ENCODE data around the gene TAS2R41.

Gene TAS2R41

DNA sequence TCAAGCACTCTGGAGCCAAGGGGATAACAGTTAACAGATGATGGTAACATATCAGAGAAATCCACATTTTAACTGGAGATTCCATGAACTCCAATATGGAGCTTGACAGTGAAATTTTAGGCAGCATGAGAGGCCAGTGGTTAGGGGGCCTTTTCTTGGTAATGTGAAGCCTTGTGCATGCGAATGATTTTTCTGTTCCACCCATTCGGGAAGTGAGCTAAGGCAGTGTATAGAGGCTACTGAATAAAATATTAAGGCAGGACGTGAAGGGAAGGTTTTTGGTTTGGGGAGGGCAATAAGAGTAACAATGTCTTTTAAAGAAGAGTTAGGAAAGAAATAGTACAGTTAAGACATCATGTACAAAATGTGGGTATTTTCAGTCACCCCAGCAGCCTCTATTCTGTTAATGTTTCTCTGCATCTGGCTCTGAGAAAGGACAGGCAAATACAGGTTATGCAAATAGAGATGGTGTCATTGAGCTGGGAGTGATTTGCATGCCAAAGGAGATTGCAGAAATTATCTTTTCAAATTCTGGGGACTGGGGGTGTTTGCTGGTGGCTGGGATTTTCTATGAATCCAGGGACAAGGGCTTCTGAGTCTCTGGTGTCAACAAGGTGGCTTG, 41.2 kb upstream of the TAS2R41 start:
- H3K4me3 ChIP-seq (ENCODE audit: low read length), result no peak overlapping the region
- no peak for DNase-seq (ENCODE audit: low read depth)
- no peak for TF ChIP-seq CTCF (conservative IDR thresholded peaks at IDR 0.05; ENCODE audit: low read length)

GRCh38 chr7:143437578-143437977, 40.1 kb upstream of the TAS2R41 start:
- H3K4me3 ChIP-seq (ENCODE audit: low read length), result no peak overlapping the region
- TF ChIP-seq CTCF (conservative IDR thresholded peaks at IDR 0.05; ENCODE audit: low read length), result no peak
- no peak for DNase-seq (ENCODE audit: low read depth)

- no peak for DNase-seq (ENCODE audit: low read depth)
- H3K4me3 ChIP-seq (ENCODE audit: low read length), result no peak overlapping the region
- TF ChIP-seq CTCF (conservative IDR thresholded peaks at IDR 0.05; ENCODE audit: low read length), result no peak
Measured at GRCh38 chr7:143439866-143440265, 37.8 kb upstream of the TAS2R41 start.

DNA sequence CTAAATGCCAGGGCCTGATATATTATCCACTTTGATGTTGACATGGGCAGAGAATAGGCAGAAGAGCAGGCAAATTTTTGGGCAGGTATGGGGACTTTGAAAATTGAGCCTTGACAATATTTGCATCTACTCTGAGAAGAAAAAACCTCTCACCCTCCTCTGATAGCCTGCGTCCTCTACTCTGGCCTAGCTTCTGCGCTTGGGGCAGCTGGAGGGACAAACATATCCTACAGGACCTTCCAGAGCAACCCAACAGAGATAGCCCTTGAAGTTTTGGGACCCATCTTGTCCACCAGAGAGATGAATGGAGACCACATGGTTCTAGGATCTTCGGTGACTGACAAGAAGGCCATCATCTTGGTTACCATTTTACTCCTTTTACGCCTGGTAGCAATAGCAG, 34.5 kb upstream of the TAS2R41 start, which contains the start of gene TAS2R60:
Gene TAS2R60, plus strand, starts transcription at position 301 of the 400 bp plus-strand sequence. Its CDS starts 0 bp downstream, at position 301.
- no peak within 1 kb of the TSS for H3K4me3 ChIP-seq (ENCODE audit: low read length)
- no peak for TF ChIP-seq CTCF (conservative IDR thresholded peaks at IDR 0.05; ENCODE audit: low read length)
- DNase-seq (ENCODE audit: low read depth), result no peak

GRCh38 chr7:143444063-143444782, 33.5 kb upstream of the TAS2R41 start:
- TF ChIP-seq CTCF (conservative IDR thresholded peaks at IDR 0.05; ENCODE audit: low read length), result no peak
- no peak overlapping the region for H3K4me3 ChIP-seq (ENCODE audit: low read length)
- DNase-seq (ENCODE audit: low read depth), result no peak

- no peak overlapping the region for H3K4me3 ChIP-seq (ENCODE audit: low read length)
- DNase-seq (ENCODE audit: low read depth), result no peak
- no peak for TF ChIP-seq CTCF (conservative IDR thresholded peaks at IDR 0.05; ENCODE audit: low read length)
Measured at GRCh38 chr7:143444785-143445184, 32.9 kb upstream of the TAS2R41 start.

DNA sequence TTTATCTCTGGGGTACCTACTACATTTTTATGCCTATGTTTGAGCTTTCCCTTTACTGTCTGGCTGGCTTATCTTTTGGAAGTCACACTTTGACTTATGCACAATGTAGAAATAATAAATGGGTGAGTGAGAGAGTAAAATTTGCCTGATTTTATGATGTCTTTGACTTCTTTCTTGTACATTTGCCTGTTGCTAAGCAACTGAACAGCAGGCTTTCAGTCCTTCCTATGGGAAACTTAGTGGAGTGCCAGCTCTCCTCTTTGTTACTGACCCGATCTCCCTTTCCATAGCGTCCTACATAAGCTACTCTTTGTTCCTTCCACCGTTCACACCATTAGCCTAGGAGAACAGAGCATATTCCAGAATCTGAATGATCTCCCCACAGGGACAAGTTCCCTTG, 30.2 kb upstream of the TAS2R41 start:
- no peak overlapping the region for H3K4me3 ChIP-seq (ENCODE audit: low read length)
- no peak for DNase-seq (ENCODE audit: low read depth)
- no peak for TF ChIP-seq CTCF (conservative IDR thresholded peaks at IDR 0.05; ENCODE audit: low read length)

All from AG10803 (cell line).